Stimulated activated CD4-positive, alpha-beta T cell treated with anti-CD3 and anti-CD28 coated beads, Interleukin-12 subunit alpha, Interleukin-12 subunit beta, amount 100 ng/mL, for 24 hours (primary cell): ENCODE results near the gene HDGFL3.

Source experiments
- DNase-seq, 2 experiments: peaks; one replicate each; pipeline ENCODE4 v3.0.0-alpha.2; 2020; ENCODE audit warnings: low read depth in 2 of 2

The HDGFL3 gene

GRCh38 chr15:83127547-83128150, 80.0 kb downstream of the HDGFL3 start:
- no peak for DNase-seq

GRCh38 chr15:83123529-83123928, 84.1 kb downstream of the HDGFL3 start:
- no peak for DNase-seq

- DNase-seq, result no peak
Measured at GRCh38 chr15:83119968-83120581, 87.5 kb downstream of the HDGFL3 start.

- DNase-seq, result no peak
Measured at GRCh38 chr15:83118968-83119367, 88.7 kb downstream of the HDGFL3 start.

GRCh38 chr15:83118291-83118827, 89.3 kb downstream of the HDGFL3 start:
- no peak for DNase-seq

GRCh38 chr15:83115831-83116565, 91.6 kb downstream of the HDGFL3 start:
- no peak for DNase-seq

- DNase-seq, result no peak
Measured at GRCh38 chr15:83115410-83115809, 92.2 kb downstream of the HDGFL3 start.

GRCh38 chr15:83114856-83115255, 92.8 kb downstream of the HDGFL3 start:
- no peak for DNase-seq

- DNase-seq, result no peak
Measured at GRCh38 chr15:83113881-83114674, 93.5 kb downstream of the HDGFL3 start.

- DNase-seq, result no peak
Measured at GRCh38 chr15:83112956-83113299, 94.7 kb downstream of the HDGFL3 start.

- no peak for DNase-seq
Measured at GRCh38 chr15:83112233-83112955, 95.2 kb downstream of the HDGFL3 start.

- no peak for DNase-seq
Measured at GRCh38 chr15:83111149-83111548, 96.5 kb downstream of the HDGFL3 start.

- DNase-seq, result no peak
Measured at GRCh38 chr15:83110381-83110780, 97.2 kb downstream of the HDGFL3 start.

- no peak for DNase-seq
Measured at GRCh38 chr15:83109532-83109931, 98.1 kb downstream of the HDGFL3 start.

- DNase-seq, result no peak
Measured at GRCh38 chr15:83108266-83109219, 99.1 kb downstream of the HDGFL3 start.

- no peak for DNase-seq
Measured at GRCh38 chr15:83107841-83108181, 99.8 kb downstream of the HDGFL3 start.

GRCh38 chr15:83106994-83107840, 100.4 kb downstream of the HDGFL3 start, which contains the start of gene TM6SF1:
Gene TM6SF1, plus strand, starts transcription at chr15:83107645. Its CDS starts 36 bp downstream, at chr15:83107681.
- DNase-seq, result no peak

- DNase-seq, result no peak
Measured at GRCh38 chr15:83105440-83105839, 102.2 kb downstream of the HDGFL3 start.

- DNase-seq, result no peak
Measured at GRCh38 chr15:83104141-83104540, 103.5 kb downstream of the HDGFL3 start.
